ENCODE results near the gene TALDO1.

- no peak for TF ChIP-seq ZNF384 (IDR thresholded peaks at IDR 0.05)
- no peak for TF ChIP-seq TARDBP (IDR thresholded peaks at IDR 0.05)
- TF ChIP-seq FOXM1 (IDR thresholded peaks at IDR 0.05; ENCODE audit: borderline replicate concordance): no peak
- TF ChIP-seq SP1 (IDR thresholded peaks at IDR 0.05): no peak
- TF ChIP-seq HDGF (IDR thresholded peaks at IDR 0.05; ENCODE audit: borderline replicate concordance): no peak
- no peak for TF ChIP-seq ARNT (IDR thresholded peaks at IDR 0.05)
- TF ChIP-seq SUZ12 (IDR thresholded peaks at IDR 0.05): no peak
Observed at GRCh38 chr11:704781-705645, 42.3 kb upstream of the TALDO1 start.
